Coronary artery (tissue), 2 donors: ENCODE measurements around the gene LAMA3.

ENCODE experiments used
- DNase-seq: peaks from one replicate; pipeline ENCODE4 v3.0.0-alpha.2; 2017; ENCODE audit warnings: low spot score
- H3K27ac ChIP-seq, 2 donors: fragments of 200-600 bp; sonication (generic); one replicate each; pipeline ENCODE4 v1.5.1; 2016 to 2019
- H3K4me3 ChIP-seq: fragments of 200-600 bp; sonication (generic); 2 replicates; pipeline ENCODE4 v1.5.1; 2016; ENCODE audit warnings: mild to moderate bottlenecking, moderate library complexity
- TF ChIP-seq, protein P1 (sequence below): fragments of 200-600 bp; sonication (generic); IDR thresholded peaks from one replicate; pipeline ENCODE4 v1.5.1; 2019; ENCODE audit warnings: antibody characterized with exemption

Gene LAMA3

DNA sequence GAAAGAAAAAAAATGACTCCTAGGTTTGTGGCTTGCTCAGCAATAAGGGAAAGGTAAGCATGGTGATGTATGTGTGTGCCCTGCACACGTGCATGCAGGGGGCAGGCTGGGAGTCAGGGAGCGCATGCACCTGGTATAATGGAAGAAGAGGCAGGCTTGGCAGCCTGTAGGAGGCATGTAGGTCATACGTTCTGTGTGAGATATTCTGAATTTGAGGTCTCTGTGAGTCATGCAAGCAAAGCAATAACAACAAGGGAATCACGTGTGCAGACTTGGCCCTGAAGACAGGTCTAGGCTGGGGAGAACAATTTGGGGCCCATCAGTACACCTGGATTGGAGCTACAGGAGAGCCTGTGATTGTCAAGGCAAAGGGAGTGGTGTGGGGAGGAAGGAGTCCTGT is 230.8 kb downstream of the LAMA3 start:
- DNase-seq: no peak
- TF ChIP-seq, protein P1, sequence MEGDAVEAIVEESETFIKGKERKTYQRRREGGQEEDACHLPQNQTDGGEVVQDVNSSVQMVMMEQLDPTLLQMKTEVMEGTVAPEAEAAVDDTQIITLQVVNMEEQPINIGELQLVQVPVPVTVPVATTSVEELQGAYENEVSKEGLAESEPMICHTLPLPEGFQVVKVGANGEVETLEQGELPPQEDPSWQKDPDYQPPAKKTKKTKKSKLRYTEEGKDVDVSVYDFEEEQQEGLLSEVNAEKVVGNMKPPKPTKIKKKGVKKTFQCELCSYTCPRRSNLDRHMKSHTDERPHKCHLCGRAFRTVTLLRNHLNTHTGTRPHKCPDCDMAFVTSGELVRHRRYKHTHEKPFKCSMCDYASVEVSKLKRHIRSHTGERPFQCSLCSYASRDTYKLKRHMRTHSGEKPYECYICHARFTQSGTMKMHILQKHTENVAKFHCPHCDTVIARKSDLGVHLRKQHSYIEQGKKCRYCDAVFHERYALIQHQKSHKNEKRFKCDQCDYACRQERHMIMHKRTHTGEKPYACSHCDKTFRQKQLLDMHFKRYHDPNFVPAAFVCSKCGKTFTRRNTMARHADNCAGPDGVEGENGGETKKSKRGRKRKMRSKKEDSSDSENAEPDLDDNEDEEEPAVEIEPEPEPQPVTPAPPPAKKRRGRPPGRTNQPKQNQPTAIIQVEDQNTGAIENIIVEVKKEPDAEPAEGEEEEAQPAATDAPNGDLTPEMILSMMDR: no peak
- Histone ChIP-seq H3K27ac (no peak overlapping the region), H3K4me3 (no peak overlapping the region)

DNA sequence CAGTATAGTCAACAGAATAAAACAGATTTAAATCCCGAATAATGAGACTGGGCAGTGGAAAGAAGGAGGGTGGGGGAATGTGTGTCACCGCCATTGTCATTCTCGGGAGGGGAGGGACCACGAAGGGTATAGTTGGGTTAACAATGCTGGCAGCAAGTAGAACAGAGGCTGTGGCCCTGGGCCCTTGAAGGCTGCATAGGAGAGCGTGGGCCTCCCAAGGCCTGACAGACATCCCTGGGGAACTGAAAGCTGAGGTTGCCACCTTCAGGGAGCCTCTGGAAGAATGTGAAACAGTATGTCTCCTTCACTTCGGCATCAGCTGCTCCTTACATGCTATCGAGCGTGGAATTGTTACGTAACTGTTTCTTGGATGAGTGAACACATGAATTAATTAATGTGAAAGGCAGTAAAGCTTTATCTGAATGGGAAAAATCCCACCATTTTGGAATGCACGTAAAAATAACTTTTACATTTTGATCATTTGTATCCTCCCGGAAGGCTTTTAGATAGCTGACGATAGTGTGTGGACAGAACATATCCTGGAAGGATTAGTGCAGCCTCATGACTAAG is 232.5 kb downstream of the LAMA3 start:
- TF ChIP-seq, protein P1: no peak
- no peak for DNase-seq
- H3K4me3 ChIP-seq: no peak overlapping the region
- no peak overlapping the region for H3K27ac ChIP-seq

DNA sequence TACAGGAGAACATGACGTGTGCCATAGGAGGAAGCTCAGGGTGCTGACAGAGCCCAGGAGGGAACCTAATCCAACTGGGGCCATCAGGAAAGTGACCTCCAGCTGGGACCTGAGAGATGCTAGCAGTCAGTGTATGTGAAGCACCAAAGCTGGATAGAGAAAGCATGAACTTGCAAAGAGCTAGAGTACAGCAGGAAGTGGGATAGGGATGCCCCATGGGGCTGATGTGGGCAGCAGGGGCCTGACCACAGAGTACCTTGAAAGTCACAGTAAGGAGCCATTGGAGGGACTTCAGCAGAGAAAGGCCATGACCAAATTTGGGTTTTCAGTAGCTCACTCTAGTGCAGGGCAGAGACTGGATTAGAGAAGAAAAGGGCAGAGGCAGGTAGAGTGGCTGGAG is 233.7 kb downstream of the LAMA3 start:
- Histone ChIP-seq H3K4me3 (no peak overlapping the region), H3K27ac (no peak overlapping the region)
- DNase-seq: no peak
- TF ChIP-seq, protein P1: no peak

DNA sequence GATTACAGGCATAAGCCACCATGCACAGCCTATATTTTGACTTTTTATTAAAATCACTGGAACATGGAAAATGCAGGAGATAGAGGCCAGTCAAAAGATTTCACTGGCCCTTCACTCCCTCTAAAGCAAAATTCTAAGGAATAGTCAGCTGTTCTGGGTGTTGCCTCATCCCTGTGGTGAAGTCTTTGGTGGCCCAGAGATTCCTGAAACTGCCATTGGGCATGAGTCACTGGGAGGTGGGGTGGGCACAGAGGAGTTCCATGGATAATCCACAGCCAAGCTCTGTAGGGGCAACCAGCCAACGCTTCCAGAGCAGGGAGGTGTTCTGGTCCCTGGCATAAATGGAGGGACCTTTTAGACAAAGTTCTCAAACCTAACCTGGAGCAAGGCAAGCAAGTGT is 235.6 kb downstream of the LAMA3 start:
- TF ChIP-seq, protein P1: no peak
- no peak overlapping the region for H3K4me3 ChIP-seq
- H3K27ac ChIP-seq: no peak overlapping the region
- no peak for DNase-seq

DNA sequence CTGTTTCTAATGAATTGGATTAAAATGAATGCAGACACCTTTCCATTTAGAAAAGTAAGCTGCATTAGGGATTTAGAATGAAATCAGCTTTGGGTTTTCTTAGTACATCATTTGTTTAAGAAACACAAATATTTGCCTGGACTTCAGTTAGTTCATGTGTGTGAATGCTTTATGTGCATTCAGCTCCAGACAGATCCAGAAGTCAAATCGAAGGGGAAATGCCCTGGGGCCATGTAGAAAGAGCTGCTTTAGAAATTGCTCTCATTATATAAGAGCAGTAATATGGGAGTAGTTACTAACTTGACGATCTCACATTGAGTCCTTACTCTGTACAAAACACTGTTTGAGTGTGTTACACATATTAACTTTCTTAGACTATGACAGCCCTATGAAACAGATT is 237.3 kb downstream of the LAMA3 start:
- no peak overlapping the region for H3K27ac ChIP-seq
- H3K4me3 ChIP-seq: no peak overlapping the region
- TF ChIP-seq, protein P1: no peak
- no peak for DNase-seq

DNA sequence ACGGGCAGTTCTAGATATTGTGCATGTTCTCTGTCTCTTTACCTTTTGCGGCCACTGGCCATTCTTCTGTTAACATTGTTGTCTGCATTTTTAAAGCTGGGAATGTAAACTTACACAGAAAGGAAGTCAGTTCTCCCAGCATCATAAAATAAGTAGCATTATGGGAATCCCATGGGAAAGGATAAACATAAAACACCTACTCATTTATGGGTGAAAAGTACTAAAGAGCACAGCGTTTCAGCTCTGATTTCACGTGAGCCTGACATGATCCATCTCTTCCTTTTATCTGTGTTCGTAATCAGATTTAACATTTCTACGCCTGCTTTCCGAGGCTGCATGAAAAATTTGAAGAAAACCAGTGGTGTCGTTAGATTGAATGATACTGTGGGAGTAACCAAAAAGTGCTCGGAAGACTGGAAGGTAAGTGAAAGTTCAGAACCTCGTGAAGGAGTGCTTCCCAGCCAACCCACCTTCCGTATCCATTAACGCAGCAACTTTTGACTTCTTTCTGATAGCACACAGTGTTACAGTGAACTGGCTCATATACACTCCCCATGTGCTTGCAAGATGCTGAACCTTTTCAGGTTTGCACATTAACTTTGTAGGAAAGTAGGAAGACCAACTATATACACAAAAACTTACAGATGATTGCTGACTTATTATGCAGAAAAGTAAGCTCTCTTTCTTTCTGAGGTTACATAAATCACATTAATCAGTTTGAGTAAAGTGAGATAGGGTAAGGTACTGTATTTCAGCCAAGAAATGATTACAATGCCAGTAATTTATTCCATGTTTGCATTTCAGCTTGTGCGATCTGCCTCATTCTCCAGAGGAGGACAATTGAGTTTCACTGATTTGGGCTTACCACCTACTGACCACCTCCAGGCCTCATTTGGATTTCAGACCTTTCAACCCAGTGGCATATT is 238.8 kb downstream of the LAMA3 start:
- DNase-seq: no peak
- Histone ChIP-seq H3K4me3 (no peak overlapping the region), H3K27ac (no peak overlapping the region)
- TF ChIP-seq, protein P1: no peak
